ENCODE measurements around the gene GNAL. TPM values are rescaled to one million over a fixed set of nuclear protein-coding genes. Genes with fewer than 3 reads are reported as not detected.

Gene GNAL
- total RNA-seq, 1 donor from 2014 or later: 2.6 TPM

DNA sequence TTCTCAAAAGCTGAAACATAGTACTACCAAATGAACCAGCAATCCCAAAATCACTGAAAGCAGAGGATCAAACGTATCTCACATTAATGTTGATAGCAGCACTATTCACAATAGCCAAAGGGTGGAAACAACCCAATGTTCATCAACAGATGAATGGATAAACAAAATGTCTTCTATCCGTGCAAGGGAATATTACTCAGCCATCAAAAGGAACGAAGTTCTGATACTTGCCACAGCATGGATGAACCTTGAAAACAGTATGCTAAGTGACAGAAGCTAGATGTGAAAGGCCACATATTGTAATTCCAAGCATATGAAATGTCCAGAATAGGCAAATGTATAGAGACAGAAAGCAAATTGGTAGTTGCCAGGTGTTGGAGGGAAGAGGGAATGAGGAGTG, 105.1 kb downstream of the GNAL start:
- Histone ChIP-seq H3K4me1 (ENCODE audit: control insufficient read depth in 3 of 3, insufficient read depth in 3 of 3, low read length in 3 of 3) (no peaks in the 10 kb centered on the region), H3K27me3 (ENCODE audit: control insufficient read depth in 3 of 3, insufficient read depth in 3 of 3, low read length in 3 of 3) (no peaks in the 10 kb centered on the region), H3K27ac (ENCODE audit: low read depth, low read length) (no peak overlapping the region), H3K9ac (ENCODE audit: low read depth in 1 of 3, low read length in 3 of 3) (no peak overlapping the region), H3K9me3 (ENCODE audit: control insufficient read depth in 3 of 3, low read length in 3 of 3) (no peaks in the 10 kb centered on the region), H3K4me3 (ENCODE audit: low read length in 3 of 3) (no peak overlapping the region), H3K36me3 (ENCODE audit: control insufficient read depth in 3 of 3, insufficient read depth in 3 of 3, low read length in 3 of 3) (no peaks in the 10 kb centered on the region)

DNA sequence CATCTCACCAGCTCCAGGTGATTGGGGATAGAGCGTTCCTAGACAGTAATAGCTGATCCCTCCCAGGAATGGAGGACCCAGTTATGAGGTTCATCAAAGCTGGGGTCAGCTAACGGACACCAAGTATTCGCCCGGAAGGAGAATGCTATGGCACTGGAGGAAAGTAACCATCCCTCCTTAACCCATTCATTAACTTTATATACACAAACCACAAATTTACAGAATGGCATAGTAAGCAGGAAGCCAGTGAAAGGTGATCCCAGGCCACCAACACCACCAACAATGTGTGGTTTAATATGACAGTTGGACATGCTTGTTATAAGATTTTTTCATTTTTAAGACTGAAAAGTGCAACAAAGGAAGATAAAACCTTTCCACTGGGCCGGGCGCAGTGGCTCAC, 106.9 kb downstream of the GNAL start:
- Histone ChIP-seq H3K9ac (ENCODE audit: low read depth in 1 of 3, low read length in 3 of 3) (no peak overlapping the region), H3K27ac (ENCODE audit: low read depth, low read length) (no peak overlapping the region), H3K27me3 (ENCODE audit: control insufficient read depth in 3 of 3, insufficient read depth in 3 of 3, low read length in 3 of 3) (no peaks in the 10 kb centered on the region), H3K4me3 (ENCODE audit: low read length in 3 of 3) (no peak overlapping the region), H3K9me3 (ENCODE audit: control insufficient read depth in 3 of 3, low read length in 3 of 3) (no peaks in the 10 kb centered on the region), H3K4me1 (ENCODE audit: control insufficient read depth in 3 of 3, insufficient read depth in 3 of 3, low read length in 3 of 3) (no peaks in the 10 kb centered on the region), H3K36me3 (ENCODE audit: control insufficient read depth in 3 of 3, insufficient read depth in 3 of 3, low read length in 3 of 3) (no peaks in the 10 kb centered on the region)

DNA sequence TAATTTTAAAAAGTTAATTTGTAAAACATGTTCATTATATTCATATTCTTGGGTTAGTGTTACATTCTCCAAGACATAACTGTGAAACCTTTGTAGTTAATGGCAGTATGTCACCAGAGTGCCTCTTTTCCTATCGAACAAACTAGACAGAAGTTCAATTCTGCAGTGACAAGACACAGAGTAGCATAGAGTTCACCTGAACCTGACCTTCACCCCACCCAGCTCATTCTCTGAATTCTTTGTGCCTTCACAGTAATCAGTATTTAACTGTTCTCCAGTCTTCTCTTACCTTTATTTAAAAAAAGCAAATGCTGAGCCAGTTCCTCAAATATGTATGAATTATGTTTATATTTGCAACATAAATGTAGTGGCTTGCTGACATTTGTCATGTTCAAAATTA, 109.2 kb downstream of the GNAL start:
- no peak overlapping the region for H3K27ac ChIP-seq (ENCODE audit: low read depth, low read length)
- H3K36me3 ChIP-seq (ENCODE audit: control insufficient read depth in 3 of 3, insufficient read depth in 3 of 3, low read length in 3 of 3): no peaks in the 10 kb centered on the region
- no peaks in the 10 kb centered on the region for H3K27me3 ChIP-seq (ENCODE audit: control insufficient read depth in 3 of 3, insufficient read depth in 3 of 3, low read length in 3 of 3)
- no peaks in the 10 kb centered on the region for H3K4me1 ChIP-seq (ENCODE audit: control insufficient read depth in 3 of 3, insufficient read depth in 3 of 3, low read length in 3 of 3)
- no peak overlapping the region for H3K9ac ChIP-seq (ENCODE audit: low read depth in 1 of 3, low read length in 3 of 3)
- H3K4me3 ChIP-seq (ENCODE audit: low read length in 3 of 3): no peak overlapping the region
- no peaks in the 10 kb centered on the region for H3K9me3 ChIP-seq (ENCODE audit: control insufficient read depth in 3 of 3, low read length in 3 of 3)

DNA sequence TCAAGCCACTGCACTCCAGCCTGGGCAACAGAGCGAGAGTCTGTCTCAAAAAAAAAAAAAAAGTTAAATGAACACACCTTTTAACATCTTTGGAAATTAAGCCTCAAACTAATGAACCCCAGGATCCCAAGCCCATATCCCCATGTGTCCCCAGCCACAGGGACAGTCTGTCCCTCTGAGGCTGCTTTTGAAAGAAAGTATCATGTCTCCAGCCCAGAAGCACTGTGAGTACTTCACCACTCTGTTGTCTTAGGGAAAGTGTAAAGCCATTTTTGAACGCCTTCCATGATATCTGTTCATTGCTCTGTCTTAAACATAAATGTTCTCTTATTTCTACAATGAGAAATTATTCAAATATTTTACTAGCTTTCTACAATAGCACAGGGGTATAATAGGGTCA, 110.0 kb downstream of the GNAL start:
- Histone ChIP-seq H3K4me1 (ENCODE audit: control insufficient read depth in 3 of 3, insufficient read depth in 3 of 3, low read length in 3 of 3) (no peaks in the 10 kb centered on the region), H3K27ac (ENCODE audit: low read depth, low read length) (no peak overlapping the region), H3K9ac (ENCODE audit: low read depth in 1 of 3, low read length in 3 of 3) (no peak overlapping the region), H3K27me3 (ENCODE audit: control insufficient read depth in 3 of 3, insufficient read depth in 3 of 3, low read length in 3 of 3) (no peaks in the 10 kb centered on the region), H3K9me3 (ENCODE audit: control insufficient read depth in 3 of 3, low read length in 3 of 3) (no peaks in the 10 kb centered on the region), H3K4me3 (ENCODE audit: low read length in 3 of 3) (no peak overlapping the region), H3K36me3 (ENCODE audit: control insufficient read depth in 3 of 3, insufficient read depth in 3 of 3, low read length in 3 of 3) (no peaks in the 10 kb centered on the region)

DNA sequence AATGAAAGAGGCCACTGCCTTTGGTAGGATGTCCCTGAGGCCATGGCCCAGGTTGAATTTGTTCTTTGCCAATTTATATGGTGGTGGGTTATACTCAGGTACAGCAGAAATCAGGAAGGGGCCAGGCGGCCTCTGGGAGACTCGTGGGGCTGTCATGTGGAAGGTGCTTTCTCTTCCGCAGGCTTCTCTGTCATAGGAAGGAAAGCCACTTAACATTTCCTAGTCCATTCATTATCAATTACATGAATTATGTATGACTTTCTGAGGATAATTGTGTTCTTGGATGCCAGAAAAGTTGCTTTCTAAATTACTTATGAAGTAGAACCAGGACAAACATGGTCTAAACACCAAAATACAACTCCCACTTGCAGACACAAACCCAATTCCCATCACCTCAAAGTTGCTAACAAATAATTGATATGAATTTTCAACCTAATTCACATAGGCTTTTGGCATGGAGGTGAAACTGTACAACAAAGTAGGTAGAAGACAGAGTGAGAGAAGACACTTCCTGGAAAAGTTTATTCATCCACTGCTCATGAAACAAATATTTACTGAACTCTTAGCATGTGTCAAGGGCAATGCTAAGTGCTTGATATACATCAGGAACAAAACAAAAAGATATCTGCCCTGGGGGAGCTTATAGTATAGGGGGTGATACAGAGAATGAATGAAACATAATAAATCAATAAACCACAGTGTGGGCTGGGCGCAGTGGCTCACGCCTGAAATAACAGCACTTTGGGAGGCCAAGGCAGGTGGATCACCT, 111.7 kb downstream of the GNAL start:
- Histone ChIP-seq H3K27ac (ENCODE audit: low read depth, low read length) (no peak overlapping the region), H3K9me3 (ENCODE audit: control insufficient read depth in 3 of 3, low read length in 3 of 3) (no peaks in the 10 kb centered on the region), H3K27me3 (ENCODE audit: control insufficient read depth in 3 of 3, insufficient read depth in 3 of 3, low read length in 3 of 3) (no peaks in the 10 kb centered on the region), H3K9ac (ENCODE audit: low read depth in 1 of 3, low read length in 3 of 3) (no peak overlapping the region), H3K4me3 (ENCODE audit: low read length in 3 of 3) (no peak overlapping the region), H3K36me3 (ENCODE audit: control insufficient read depth in 3 of 3, insufficient read depth in 3 of 3, low read length in 3 of 3) (no peaks in the 10 kb centered on the region), H3K4me1 (ENCODE audit: control insufficient read depth in 3 of 3, insufficient read depth in 3 of 3, low read length in 3 of 3) (no peaks in the 10 kb centered on the region)

DNA sequence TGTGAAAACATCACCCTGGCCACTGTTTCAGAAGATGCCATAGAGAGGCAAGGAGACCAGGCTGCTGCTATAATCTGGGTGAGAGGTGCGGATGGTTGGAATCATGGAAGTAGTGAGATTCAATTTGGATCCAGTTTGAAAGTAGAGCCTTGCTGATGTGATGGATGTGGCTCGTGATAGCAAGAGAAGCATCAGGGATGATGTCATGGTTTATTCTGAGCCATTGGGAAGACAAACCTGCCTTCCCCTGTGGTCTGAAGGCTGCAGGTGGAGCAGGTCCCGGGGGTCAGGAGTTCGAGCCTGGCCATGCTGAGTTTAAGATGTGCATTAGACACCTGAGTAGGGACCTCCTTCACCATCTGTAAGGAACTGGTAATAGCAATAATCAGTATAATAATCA, 112.5 kb downstream of the GNAL start:
- H3K9me3 ChIP-seq (ENCODE audit: control insufficient read depth in 3 of 3, low read length in 3 of 3): no peaks in the 10 kb centered on the region
- H3K27me3 ChIP-seq (ENCODE audit: control insufficient read depth in 3 of 3, insufficient read depth in 3 of 3, low read length in 3 of 3): no peaks in the 10 kb centered on the region
- no peaks in the 10 kb centered on the region for H3K4me1 ChIP-seq (ENCODE audit: control insufficient read depth in 3 of 3, insufficient read depth in 3 of 3, low read length in 3 of 3)
- H3K36me3 ChIP-seq (ENCODE audit: control insufficient read depth in 3 of 3, insufficient read depth in 3 of 3, low read length in 3 of 3): no peaks in the 10 kb centered on the region
- H3K27ac ChIP-seq (ENCODE audit: low read depth, low read length): no peak overlapping the region
- H3K9ac ChIP-seq (ENCODE audit: low read depth in 1 of 3, low read length in 3 of 3): no peak overlapping the region
- H3K4me3 ChIP-seq (ENCODE audit: low read length in 3 of 3): no peak overlapping the region

DNA sequence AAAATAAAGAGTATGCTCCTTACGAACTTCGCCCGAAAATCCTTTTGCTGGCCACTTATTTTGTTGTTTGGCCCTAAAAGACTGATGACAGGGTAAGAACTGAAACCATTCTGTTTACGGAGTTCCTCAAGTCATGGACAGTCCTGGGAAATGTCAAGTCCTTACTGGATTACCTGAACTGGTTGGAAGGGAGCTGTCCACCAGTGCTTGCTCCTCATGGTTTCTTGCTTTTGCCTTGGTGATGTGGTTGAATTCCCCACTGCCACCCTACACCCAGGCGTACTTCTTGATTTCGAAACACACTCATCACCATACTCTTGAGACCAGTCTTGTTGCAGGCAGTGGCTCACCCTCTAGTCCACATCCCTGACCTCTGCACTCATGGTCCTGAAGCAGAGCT, 113.1 kb downstream of the GNAL start:
- Histone ChIP-seq H3K4me1 (ENCODE audit: control insufficient read depth in 3 of 3, insufficient read depth in 3 of 3, low read length in 3 of 3) (no peaks in the 10 kb centered on the region), H3K9me3 (ENCODE audit: control insufficient read depth in 3 of 3, low read length in 3 of 3) (no peaks in the 10 kb centered on the region), H3K27me3 (ENCODE audit: control insufficient read depth in 3 of 3, insufficient read depth in 3 of 3, low read length in 3 of 3) (no peaks in the 10 kb centered on the region), H3K36me3 (ENCODE audit: control insufficient read depth in 3 of 3, insufficient read depth in 3 of 3, low read length in 3 of 3) (no peaks in the 10 kb centered on the region), H3K27ac (ENCODE audit: low read depth, low read length) (no peak overlapping the region), H3K4me3 (ENCODE audit: low read length in 3 of 3) (no peak overlapping the region), H3K9ac (ENCODE audit: low read depth in 1 of 3, low read length in 3 of 3) (no peak overlapping the region)

DNA sequence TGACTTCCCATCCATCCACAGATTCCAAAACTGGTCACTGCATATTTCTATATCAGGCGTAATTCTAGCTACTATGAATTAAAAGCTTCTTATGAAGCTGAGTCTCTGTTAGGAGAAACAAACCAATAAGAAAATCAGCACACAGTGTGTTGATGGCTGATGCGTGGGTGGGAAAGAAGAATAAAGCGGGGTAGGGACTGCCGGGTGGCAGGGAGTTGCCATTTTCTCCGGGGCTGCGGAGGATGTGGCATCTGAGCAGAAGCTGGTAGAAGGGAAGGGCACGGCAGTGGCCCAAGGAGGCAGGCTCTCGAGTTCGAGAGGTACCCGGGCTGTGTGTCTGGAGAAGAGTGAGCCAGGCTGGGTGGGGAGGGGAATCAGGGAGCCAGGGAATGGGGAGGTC, 113.5 kb downstream of the GNAL start:
- no peaks in the 10 kb centered on the region for H3K9me3 ChIP-seq (ENCODE audit: control insufficient read depth in 3 of 3, low read length in 3 of 3)
- H3K4me1 ChIP-seq (ENCODE audit: control insufficient read depth in 3 of 3, insufficient read depth in 3 of 3, low read length in 3 of 3): no peaks in the 10 kb centered on the region
- H3K27me3 ChIP-seq (ENCODE audit: control insufficient read depth in 3 of 3, insufficient read depth in 3 of 3, low read length in 3 of 3): no peaks in the 10 kb centered on the region
- H3K4me3 ChIP-seq (ENCODE audit: low read length in 3 of 3): no peak overlapping the region
- H3K27ac ChIP-seq (ENCODE audit: low read depth, low read length): no peak overlapping the region
- no peak overlapping the region for H3K9ac ChIP-seq (ENCODE audit: low read depth in 1 of 3, low read length in 3 of 3)
- no peaks in the 10 kb centered on the region for H3K36me3 ChIP-seq (ENCODE audit: control insufficient read depth in 3 of 3, insufficient read depth in 3 of 3, low read length in 3 of 3)

DNA sequence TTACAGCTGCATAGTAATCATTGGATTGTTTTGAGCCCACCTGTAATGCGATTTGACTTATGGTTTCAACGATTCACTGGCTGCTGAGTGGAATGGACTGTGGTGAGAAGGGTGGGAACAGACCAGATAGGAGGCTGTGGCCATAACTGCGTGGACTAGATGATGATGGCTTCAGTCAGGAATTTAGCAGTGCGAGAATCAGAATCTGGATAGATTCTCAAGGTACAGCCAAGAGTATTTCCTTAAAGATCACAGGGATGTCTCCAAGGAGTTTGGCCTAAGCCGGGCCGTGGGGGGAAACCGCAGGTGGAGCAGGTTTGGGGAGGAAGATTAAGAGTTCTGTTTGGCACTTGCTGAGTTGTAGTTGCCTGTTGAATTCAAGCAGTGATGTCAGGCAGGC, 118.2 kb downstream of the GNAL start:
- Histone ChIP-seq H3K4me1 (ENCODE audit: control insufficient read depth in 3 of 3, insufficient read depth in 3 of 3, low read length in 3 of 3) (no peaks in the 10 kb centered on the region), H3K27ac (ENCODE audit: low read depth, low read length) (no peak overlapping the region), H3K9ac (ENCODE audit: low read depth in 1 of 3, low read length in 3 of 3) (no peak overlapping the region)

DNA sequence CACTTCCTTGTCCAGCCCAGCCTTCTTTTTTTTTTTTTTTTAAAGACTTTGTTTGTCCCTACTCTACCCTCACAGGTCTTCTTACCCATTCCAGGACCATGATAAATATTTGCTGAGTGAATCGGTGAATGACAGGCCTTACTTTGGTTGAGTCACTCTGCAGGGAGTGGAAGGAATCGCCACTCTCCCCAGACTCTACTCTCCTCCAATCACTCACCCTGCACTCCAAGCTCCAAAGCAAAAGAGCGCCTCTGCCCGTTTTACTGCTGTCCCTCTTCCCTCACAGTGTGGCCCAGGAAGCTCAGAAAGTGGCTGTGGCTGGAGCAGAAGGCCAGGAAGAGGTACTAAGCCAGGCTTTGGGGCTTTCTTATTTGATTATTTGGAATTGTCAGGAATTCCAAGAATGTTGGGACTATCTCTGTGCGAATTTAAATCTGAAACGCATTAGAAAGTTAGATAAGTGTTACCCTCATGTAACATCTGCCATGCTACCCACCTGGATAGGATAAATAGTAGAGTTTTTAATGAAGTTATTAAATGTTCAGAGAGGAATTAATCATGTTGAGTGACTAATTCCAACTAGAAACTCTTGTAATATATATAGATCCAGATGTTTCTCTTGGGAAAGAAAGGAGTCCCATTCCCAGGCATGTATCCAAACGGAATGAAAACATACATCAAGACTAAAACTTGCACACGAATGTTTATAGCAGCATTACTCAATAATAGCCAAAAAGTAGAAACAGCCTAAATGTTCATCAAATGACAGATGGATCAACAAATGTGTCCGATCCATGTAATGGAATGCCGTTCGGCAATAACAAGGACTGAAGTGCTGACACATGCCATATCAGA, 119.2 kb downstream of the GNAL start:
- Histone ChIP-seq H3K4me1 (ENCODE audit: control insufficient read depth in 3 of 3, insufficient read depth in 3 of 3, low read length in 3 of 3) (no peaks in the 10 kb centered on the region), H3K27ac (ENCODE audit: low read depth, low read length) (no peak overlapping the region), H3K27me3 (ENCODE audit: control insufficient read depth in 3 of 3, insufficient read depth in 3 of 3, low read length in 3 of 3) (no peaks in the 10 kb centered on the region), H3K9ac (ENCODE audit: low read depth in 1 of 3, low read length in 3 of 3) (no peak overlapping the region), H3K9me3 (ENCODE audit: control insufficient read depth in 3 of 3, low read length in 3 of 3) (no peaks in the 10 kb centered on the region), H3K36me3 (ENCODE audit: control insufficient read depth in 3 of 3, insufficient read depth in 3 of 3, low read length in 3 of 3) (no peaks in the 10 kb centered on the region), H3K4me3 (ENCODE audit: low read length in 3 of 3) (no peak overlapping the region)

More for the DNA sequence above, 118.2 kb downstream of the GNAL start:
- Histone ChIP-seq H3K36me3 (ENCODE audit: control insufficient read depth in 3 of 3, insufficient read depth in 3 of 3, low read length in 3 of 3) (no peaks in the 10 kb centered on the region), H3K27me3 (ENCODE audit: control insufficient read depth in 3 of 3, insufficient read depth in 3 of 3, low read length in 3 of 3) (no peaks in the 10 kb centered on the region), H3K4me3 (ENCODE audit: low read length in 3 of 3) (no peak overlapping the region), H3K9me3 (ENCODE audit: control insufficient read depth in 3 of 3, low read length in 3 of 3) (no peaks in the 10 kb centered on the region)

Data from skeletal muscle tissue (tissue), 4 donors.